K562 (cell line): ENCODE measurements around the gene PNPLA7. TPM values are rescaled to one million over a fixed set of nuclear protein-coding genes. Genes with fewer than 3 reads are reported as not detected.

Source experiments
- ATAC-seq: fragments of 200-7000 bp; cut with Tn5 transposase; 3 replicates; pipeline ENCODE4 v1.9.1; 2020; ENCODE audit warnings: moderate library complexity
- BruUV-seq: library from RNA; stranded (reverse); fragments of 400-500 nt; replicated peaks from 2 replicates; lab custom pipeline; 2021; lab: Mats Ljungman, UMichigan
- CTCF ChIA-PET: fragments of 300-600 bp; formaldehyde crosslinking; extraction: SDS; loops from one replicate; lab custom pipeline; 2021; ENCODE audit warnings: low intra/inter-chr PET ratio; lab: Yijun Ruan, JAX
- POLR2A ChIA-PET: fragments of 300-600, 350-650 bp; sonication (Branson Sonifier 250); formaldehyde crosslinking; extraction: SDS; loops from one replicate; lab custom pipeline; 2021; ENCODE audit warnings: antibody characterized with exemption, inconsistent platforms; lab: Yijun Ruan, JAX
- DNase-seq, 4 experiments: peaks; one replicate each; pipeline versions ENCODE4 v3.0.0 to v3.0.0-alpha.2; 2011 to 2018; ENCODE audit warnings: low spot score in 3 of 4, mixed read lengths in 3 of 4; ENCODE audit errors: extremely low read depth in 1 of 4
- FAIRE-seq: peaks from 2 replicates; lab custom pipeline; 2011; peaks lifted over from hg19 to GRCh38; lab: Jason Lieb, UNC
- H2AFZ ChIP-seq: 2 replicates; pipeline ENCODE4 v1.6.0; 2011; ENCODE audit warnings: low read depth, low read length, control low read depth, inconsistent platforms
- H3K27ac ChIP-seq: fragments of 200-600 bp; 3 replicates; pipeline ENCODE4 v1.8.0; 2011; ENCODE audit warnings: low read depth, mild to moderate bottlenecking, control low read depth, inconsistent platforms, low read length, moderate library complexity, mixed read lengths; ENCODE audit errors: extremely low read depth
- H3K27me3 ChIP-seq, 2 experiments: fragments of 300-600 bp in 1 of 2; 2 replicates in 1 of 2; 3 replicates in 1 of 2; pipeline versions ENCODE4 v1.6.0 to v1.8.0; 2011; ENCODE audit warnings: inconsistent platforms in 2 of 2, low read length in 2 of 2, mild to moderate bottlenecking in 1 of 2, mixed read lengths in 1 of 2, moderate library complexity in 1 of 2; ENCODE audit not compliant: control insufficient read depth in 2 of 2, insufficient read depth in 2 of 2
- H3K36me3 ChIP-seq: fragments of 300-600 bp; 3 replicates; pipeline ENCODE4 v1.8.0; 2011; ENCODE audit warnings: mild to moderate bottlenecking, low read length, inconsistent platforms; ENCODE audit not compliant: control insufficient read depth, insufficient read depth
- H3K4me1 ChIP-seq, 2 experiments: fragments of 200-600 bp in 1 of 2; replicated peaks in 1 of 2; 2 replicates in 1 of 2; 3 replicates in 1 of 2; pipeline versions ENCODE4 v1.5.1 to v1.8.0; 2011; ENCODE audit warnings: inconsistent platforms in 2 of 2, low read length in 2 of 2, mild to moderate bottlenecking in 1 of 2, mixed read lengths in 1 of 2, moderate library complexity in 1 of 2; ENCODE audit not compliant: control insufficient read depth in 2 of 2, insufficient read depth in 2 of 2
- H3K4me2 ChIP-seq: 2 replicates; pipeline ENCODE4 v1.6.1; 2011; ENCODE audit warnings: low read length, control low read depth, inconsistent platforms, mixed read lengths; ENCODE audit not compliant: insufficient read depth
- H3K4me3 ChIP-seq: fragments of 200-600 bp; sonication (generic), shearing (Covaris generic); 2 replicates; pipeline ENCODE4 v1.5.1; 2016; ENCODE audit warnings: control low read depth, inconsistent platforms
- H3K79me2 ChIP-seq: fragments of 200-600 bp; 3 replicates; pipeline ENCODE4 v1.8.0; 2011; ENCODE audit warnings: low read length, inconsistent platforms; ENCODE audit not compliant: control insufficient read depth, insufficient read depth
- H3K9ac ChIP-seq, 2 experiments: 2 replicates each; pipeline versions ENCODE4 v1.6.0 to v1.6.1; 2011; ENCODE audit warnings: low read depth in 2 of 2, low read length in 2 of 2, control low read depth in 1 of 2, inconsistent platforms in 1 of 2, mild to moderate bottlenecking in 1 of 2, mixed read lengths in 1 of 2; ENCODE audit not compliant: insufficient read depth in 1 of 2
- H3K9me1 ChIP-seq: one replicate; pipeline ENCODE4 v1.6.0; 2011; ENCODE audit warnings: inconsistent platforms, mild to moderate bottlenecking, low read length, moderate library complexity; ENCODE audit not compliant: control insufficient read depth, insufficient read depth
- H3K9me3 ChIP-seq: replicated peaks from 2 replicates; pipeline ENCODE4 v1.5.1; 2011; ENCODE audit warnings: low read depth, low read length, inconsistent platforms; ENCODE audit not compliant: control insufficient read depth, insufficient read depth
- H4K20me1 ChIP-seq: replicated peaks from 2 replicates; pipeline ENCODE4 v1.6.1; 2011; ENCODE audit warnings: low read length, inconsistent platforms, mixed read lengths; ENCODE audit not compliant: control insufficient read depth, insufficient read depth
- ATF3 ChIP-seq, 2 experiments: fragments of 450-650 bp in 1 of 2; sonication (generic) in 1 of 2; formaldehyde crosslinking in 1 of 2; IDR thresholded peaks in 1 of 2; conservative IDR thresholded peaks in 1 of 2; 2 replicates each; pipeline versions ENCODE4 v1.6.1 to v1.8.1; 2016 to 2023; ENCODE audit warnings: mild to moderate bottlenecking in 2 of 2, moderate library complexity in 2 of 2, inconsistent platforms in 1 of 2, missing genetic modification reagents in 1 of 2
- ELF4 ChIP-seq: fragments of 450-650 bp; formaldehyde crosslinking; IDR thresholded peaks from 2 replicates; pipeline ENCODE4 v1.4.0; 2022; ENCODE audit warnings: missing genetic modification characterization
- ESRRB ChIP-seq: fragments of 250-450 bp; sonication (Bioruptor Pico); IDR thresholded peaks from 2 replicates; pipeline ENCODE4 v1.5.0; 2020; ENCODE audit warnings: mild to moderate bottlenecking, moderate library complexity, borderline replicate concordance
- FOXJ2 ChIP-seq: fragments of 200-800 bp; sonication (Bioruptor generic); IDR thresholded peaks from 2 replicates; pipeline ENCODE4 v1.6.1; 2016; ENCODE audit warnings: missing genetic modification characterization, missing compliant biosample characterization
- MGA ChIP-seq: fragments of 450-650 bp; IDR thresholded peaks from 2 replicates; pipeline ENCODE4 v1.6.1; 2016; ENCODE audit warnings: mild to moderate bottlenecking, moderate library complexity
- RCOR1 ChIP-seq, 2 experiments: IDR thresholded peaks; 2 replicates each; pipeline ENCODE4 v1.6.1; 2012; ENCODE audit warnings: low read depth in 2 of 2, low read length in 2 of 2, borderline replicate concordance in 1 of 2, improper control_type of control experiment in 1 of 2
- XRCC4 ChIP-seq: IDR thresholded peaks from one replicate; pipeline ENCODE4 v1.6.1; 2011; ENCODE audit not compliant: insufficient read depth, insufficient read length; ENCODE audit errors: extremely low read depth
- ZNF274 ChIP-seq: IDR thresholded peaks from 2 replicates; pipeline ENCODE4 v1.6.1; 2011; ENCODE audit warnings: low read depth, mild to moderate bottlenecking, low read length, moderate library complexity, borderline replicate concordance
- ZNF3 ChIP-seq: fragments of 250-450 bp; sonication (Bioruptor Pico); IDR thresholded peaks from 2 replicates; pipeline ENCODE4 v1.5.0; 2021; ENCODE audit warnings: mild to moderate bottlenecking, moderate library complexity
- WGBS: fragments of 100-300 bp; shearing (Covaris generic); methylation state at CpG from one replicate; pipeline ENCODE4 v1.1.6; 2016; ENCODE audit warnings: low coverage, mixed read lengths; ENCODE audit not compliant: insufficient coverage; ENCODE audit errors: missing lambda C conversion rate; 5-methylcytosine and 5-hydroxymethylcytosine counted together
- in situ Hi-C: fragments of 300-500 bp; cut with MboI; formaldehyde crosslinking; loops from 4 replicates; pipeline ENCODE4 v1.15.0; 2018; ENCODE audit warnings: inconsistent platforms, mixed read lengths
- intact Hi-C: fragments of 100-400 bp; cut with micrococcal nuclease; formaldehyde crosslinking; loops from 2 replicates; pipeline ENCODE4 v1.14.2; 2022
- polyA plus RNA-seq, 8 experiments: library from polyadenylated mRNA; depleted of rRNA in 4 of 8; stranded (reverse) in 5 of 8; unstranded in 3 of 8; fragments of >200 nt; fragmentation: Nextera tagmentation in 2 of 8; fragmentation: Illumina TruSeq in 1 of 8; extraction: Ambion mirVana in 2 of 8; extraction: Trizol in 1 of 8; gene quantifications; 2 replicates each; pipeline versions ENCODE4 v1.2.1 to v1.2.3, GENCODE V29; 2011 to 2014; ENCODE audit warnings: inconsistent platforms in 1 of 8, missing spikeins in 1 of 8
- total RNA-seq, 7 experiments: library from RNA; depleted of rRNA in 6 of 7; stranded (reverse); fragments of >200 nt in 6 of 7; fragmentation: Illumina TruSeq in 2 of 7; extraction: Trizol in 2 of 7; gene quantifications; 2 replicates each; pipeline versions ENCODE4 v1.2.1 to v1.2.3, GENCODE V29; 2011 to 2021; ENCODE audit warnings: low replicate concordance in 1 of 7

The PNPLA7 gene
- total and polyA plus RNA-seq, 9 of the 15 experiments (the other 6 are each of a cell fraction or from before 2014, with no cell fraction given), result 0.01 to 0.85 (median 0.19) TPM; not detected in 1

- H3K4me1 ChIP-seq, result peaks cover 27 to 40% of the 10 kb centered on the region in 2 experiments
- no peak overlapping the region for H2AFZ ChIP-seq
- no peaks in the 10 kb centered on the region for H3K27me3 ChIP-seq
- peaks cover 48% of the 10 kb centered on the region for H3K79me2 ChIP-seq
- CTCF ChIA-PET, result no interaction called here
- H3K36me3 ChIP-seq, result peaks cover 62% of the 10 kb centered on the region
- in situ Hi-C loops (no loop called here), intact Hi-C loops (no loop called here)
- peak; percentile 60 for FAIRE-seq
- H3K4me2 ChIP-seq, result peak overlapping the region; percentile 64
- no peak overlapping the region for H3K4me3 ChIP-seq
- no TSS peak for BruUV-seq
- POLR2A ChIA-PET, result no interaction called here
- H3K9ac ChIP-seq, result peak overlapping the region; percentile 35 to 80; a peak in 3 of 4 replicates
- peak; percentile 46 to 69 (median 47) for DNase-seq
- 36% methylated on average over 9 of the region's 9 CpGs for WGBS
- peaks cover 7% of the 10 kb centered on the region for H3K9me1 ChIP-seq
- H4K20me1 ChIP-seq, result no peaks in the 10 kb centered on the region; the same call in 1 of the 2 replicates
- ATAC-seq, result peak; percentile 65
- peak overlapping the region; percentile 53; the same call in 2 of the 3 replicates for H3K27ac ChIP-seq
- H3K9me3 ChIP-seq, result no peaks in the 10 kb centered on the region
- TF ChIP-seq ZNF3 (CRISPR knock-in tag) (no peak), ELF4 (CRISPR knock-in tag) (no peak), MGA (no peak), RCOR1 (IDR thresholded peaks at IDR 0.05; ENCODE audit: borderline replicate concordance in 1 of 2, low read depth in 2 of 2, low read length in 2 of 2) (peak in 1 of 2 experiments; percentile 86; a peak in 1 of 4 replicates), ESRRB (CRISPR knock-in tag) (no peak), FOXJ2 (peak; percentile 85), ATF3 (IDR thresholded peaks at IDR 0.05) (peak; percentile 71), ATF3 (CRISPR knock-in tag; conservative IDR thresholded peaks at IDR 0.05) (no peak), XRCC4 (no peak), ZNF274 (no peak)
Observed at GRCh38 chr9:137575364-137575715, 25.1 kb upstream of the PNPLA7 start.
